Astrocyte of the spinal cord (primary cell): Measurements from ENCODE around the gene PTPRF.

ENCODE experiments used
- DNase-seq: peaks from one replicate; pipeline ENCODE4 v3.0.0; 2011; ENCODE audit warnings: low read depth, low spot score
- H3K4me3 ChIP-seq: 2 replicates; pipeline ENCODE4 v1.5.1; 2011; ENCODE audit warnings: low read depth, mild to moderate bottlenecking, low read length, moderate library complexity
- CTCF ChIP-seq: IDR thresholded peaks from 2 replicates; pipeline ENCODE4 v1.5.1; 2012; ENCODE audit warnings: low read depth, mild to moderate bottlenecking, low read length, inconsistent platforms
- in situ Hi-C: cut with HindIII; loops from 2 replicates; pipeline ENCODE4 v1.10.0; 2017; ENCODE audit warnings: low sequenced_read_pairs

Gene PTPRF

GRCh38 chr1:43613075-43613942 is 82.6 kb downstream of the PTPRF start:
- in situ Hi-C loops: no loop called here
- DNase-seq: no peak
- TF ChIP-seq CTCF: no peak
- H3K4me3 ChIP-seq: no peak overlapping the region

DNA sequence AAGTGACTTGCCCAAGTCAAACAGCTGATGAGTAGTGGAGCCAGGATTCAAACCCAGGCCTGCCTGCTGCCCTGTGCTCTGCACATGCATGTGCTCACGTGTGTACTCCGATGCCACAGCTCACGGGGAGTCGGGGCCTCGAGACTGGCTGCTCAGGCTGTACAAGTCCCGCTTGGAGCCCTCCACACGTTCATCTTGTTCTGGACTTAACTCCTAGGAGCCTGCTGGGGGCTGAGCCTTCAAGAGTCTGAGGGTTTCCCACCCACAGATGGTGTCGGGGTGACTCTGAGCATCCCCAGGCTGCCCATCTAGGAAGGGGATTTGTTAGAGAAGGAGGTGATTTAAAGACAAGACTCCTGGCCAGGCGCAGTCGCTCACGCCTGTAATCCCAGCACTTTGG is 83.5 kb downstream of the PTPRF start:
- no peak for TF ChIP-seq CTCF
- no peak overlapping the region for H3K4me3 ChIP-seq
- in situ Hi-C loops: no loop called here
- DNase-seq: no peak

GRCh38 chr1:43614891-43615290 is 84.2 kb downstream of the PTPRF start:
- no peak overlapping the region for H3K4me3 ChIP-seq
- in situ Hi-C loops: no loop called here
- TF ChIP-seq CTCF: no peak
- no peak for DNase-seq

DNA sequence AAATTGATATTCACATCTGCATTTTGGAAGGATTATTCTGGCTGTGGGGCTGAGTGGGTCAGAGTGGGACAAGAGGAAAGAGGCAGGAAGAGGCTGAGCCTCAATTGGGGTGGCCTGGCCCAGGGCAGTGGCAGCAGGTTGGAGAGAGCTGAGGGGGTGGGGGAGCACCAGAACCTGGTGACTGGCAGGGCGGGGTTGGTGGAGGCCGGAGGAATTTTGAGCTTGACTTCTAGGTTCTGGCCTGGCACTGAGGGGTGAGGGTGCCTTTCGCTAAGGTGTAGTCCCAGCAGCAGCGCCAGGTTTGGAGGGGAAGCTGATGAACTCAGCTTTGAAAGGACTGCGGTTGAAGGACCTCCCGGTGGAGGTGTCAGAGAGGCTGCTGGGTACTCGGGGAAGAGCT is 85.7 kb downstream of the PTPRF start:
- DNase-seq: no peak
- no peak overlapping the region for H3K4me3 ChIP-seq
- in situ Hi-C loops: no loop called here
- TF ChIP-seq CTCF: no peak

- no peak overlapping the region for H3K4me3 ChIP-seq
- no peak for TF ChIP-seq CTCF
- in situ Hi-C loops: no loop called here
- DNase-seq: no peak
Observed at GRCh38 chr1:43617011-43617410, 86.3 kb downstream of the PTPRF start.

DNA sequence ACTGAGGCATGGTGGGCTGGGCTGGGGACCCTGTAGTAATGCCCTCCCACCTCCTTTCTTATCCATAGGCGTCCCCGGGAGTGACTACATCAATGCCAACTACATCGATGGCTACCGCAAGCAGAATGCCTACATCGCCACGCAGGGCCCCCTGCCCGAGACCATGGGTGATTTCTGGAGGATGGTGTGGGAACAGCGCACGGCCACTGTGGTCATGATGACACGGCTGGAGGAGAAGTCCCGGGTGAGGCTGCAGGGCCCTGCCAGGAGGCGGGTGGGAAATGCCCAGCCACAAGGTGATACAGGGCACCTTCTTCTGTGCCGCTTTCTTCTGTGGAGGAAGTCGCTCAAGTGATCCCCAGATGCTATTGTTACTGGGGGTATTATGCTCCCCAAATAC is 87.0 kb downstream of the PTPRF start:
- in situ Hi-C loops: no loop called here
- DNase-seq: no peak
- no peak for TF ChIP-seq CTCF
- H3K4me3 ChIP-seq: no peak overlapping the region
